Coronary artery (tissue), 2 donors: ENCODE data around the gene ADGRG6.

Source experiments
- DNase-seq: peaks from one replicate; pipeline ENCODE4 v3.0.0-alpha.2; 2017; ENCODE audit warnings: low spot score
- H3K27ac ChIP-seq, 2 donors: fragments of 200-600 bp; sonication (generic); one replicate each; pipeline ENCODE4 v1.5.1; 2016 to 2019
- H3K4me3 ChIP-seq: fragments of 200-600 bp; sonication (generic); 2 replicates; pipeline ENCODE4 v1.5.1; 2016; ENCODE audit warnings: mild to moderate bottlenecking, moderate library complexity
- TF ChIP-seq, protein P1 (sequence below): fragments of 200-600 bp; sonication (generic); IDR thresholded peaks from one replicate; pipeline ENCODE4 v1.5.1; 2019; ENCODE audit warnings: antibody characterized with exemption

The ADGRG6 gene

DNA sequence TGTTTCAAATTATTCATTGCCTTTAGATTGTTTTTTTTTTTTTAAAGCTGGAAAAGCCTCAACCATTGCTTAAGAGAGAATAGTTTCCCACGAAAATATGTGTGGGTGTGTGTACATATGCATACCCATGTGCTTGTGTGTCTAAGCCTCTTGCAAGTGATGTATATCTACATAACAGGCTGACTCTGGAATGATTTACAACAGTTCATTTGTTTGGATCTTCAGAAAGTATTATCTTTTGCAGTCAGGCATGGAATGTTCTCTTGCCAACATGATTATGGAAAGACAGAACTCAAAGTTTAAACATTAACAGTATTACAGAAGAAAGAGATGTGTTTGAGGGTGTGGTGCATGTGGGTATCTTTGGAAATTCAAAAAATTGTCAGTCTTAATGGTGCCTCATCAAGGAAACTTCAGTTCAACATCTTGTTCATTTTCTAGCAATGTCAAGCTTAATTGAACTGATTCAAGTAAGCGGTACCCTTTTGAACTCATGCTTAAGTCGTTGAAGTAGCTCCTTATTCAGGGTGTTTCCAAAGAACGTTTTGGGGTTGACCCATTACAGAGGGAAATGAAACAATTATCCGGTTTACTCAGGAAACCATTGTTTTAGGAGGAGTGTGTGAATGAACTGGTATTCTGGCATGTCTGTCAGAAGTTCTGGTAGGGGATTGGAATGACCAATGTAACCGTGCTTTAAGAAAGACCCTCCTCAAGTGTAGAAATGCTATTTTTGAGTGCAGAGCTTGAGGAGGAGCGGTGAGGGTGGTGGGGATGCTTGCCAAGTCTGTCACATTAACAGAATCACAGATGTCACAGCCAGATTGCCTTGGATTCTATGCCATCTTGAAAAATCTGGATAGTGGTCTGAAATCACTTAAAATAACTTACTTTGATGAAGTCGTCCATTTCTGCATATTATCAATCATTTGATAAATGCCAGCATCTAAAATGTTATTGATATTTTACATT, 60.3 kb downstream of the ADGRG6 start:
- TF ChIP-seq, protein P1, sequence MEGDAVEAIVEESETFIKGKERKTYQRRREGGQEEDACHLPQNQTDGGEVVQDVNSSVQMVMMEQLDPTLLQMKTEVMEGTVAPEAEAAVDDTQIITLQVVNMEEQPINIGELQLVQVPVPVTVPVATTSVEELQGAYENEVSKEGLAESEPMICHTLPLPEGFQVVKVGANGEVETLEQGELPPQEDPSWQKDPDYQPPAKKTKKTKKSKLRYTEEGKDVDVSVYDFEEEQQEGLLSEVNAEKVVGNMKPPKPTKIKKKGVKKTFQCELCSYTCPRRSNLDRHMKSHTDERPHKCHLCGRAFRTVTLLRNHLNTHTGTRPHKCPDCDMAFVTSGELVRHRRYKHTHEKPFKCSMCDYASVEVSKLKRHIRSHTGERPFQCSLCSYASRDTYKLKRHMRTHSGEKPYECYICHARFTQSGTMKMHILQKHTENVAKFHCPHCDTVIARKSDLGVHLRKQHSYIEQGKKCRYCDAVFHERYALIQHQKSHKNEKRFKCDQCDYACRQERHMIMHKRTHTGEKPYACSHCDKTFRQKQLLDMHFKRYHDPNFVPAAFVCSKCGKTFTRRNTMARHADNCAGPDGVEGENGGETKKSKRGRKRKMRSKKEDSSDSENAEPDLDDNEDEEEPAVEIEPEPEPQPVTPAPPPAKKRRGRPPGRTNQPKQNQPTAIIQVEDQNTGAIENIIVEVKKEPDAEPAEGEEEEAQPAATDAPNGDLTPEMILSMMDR: no peak
- no peak for DNase-seq
- Histone ChIP-seq H3K4me3 (no peak overlapping the region), H3K27ac (no peak overlapping the region)

DNA sequence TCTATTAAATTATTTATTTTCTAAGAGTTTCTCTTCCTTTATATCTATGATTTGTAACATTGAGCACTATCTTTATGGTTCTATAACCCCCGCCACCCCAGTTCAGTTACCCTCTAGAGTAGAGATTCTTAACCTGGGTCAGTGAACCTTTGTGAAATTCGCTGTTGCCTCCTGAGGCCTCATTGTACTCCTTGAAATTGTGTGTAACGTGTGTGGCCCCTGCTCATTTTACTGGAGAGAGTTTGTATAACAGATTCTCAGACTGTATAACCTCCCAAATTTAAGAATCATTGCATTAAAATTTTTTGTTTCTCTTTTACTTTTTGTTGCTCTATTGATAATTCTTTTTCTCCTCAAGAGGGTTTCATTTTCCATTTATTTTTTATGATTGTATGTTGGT, 65.3 kb downstream of the ADGRG6 start:
- no peak for DNase-seq
- no peak overlapping the region for H3K27ac ChIP-seq
- TF ChIP-seq, protein P1: no peak
- no peak overlapping the region for H3K4me3 ChIP-seq

DNA sequence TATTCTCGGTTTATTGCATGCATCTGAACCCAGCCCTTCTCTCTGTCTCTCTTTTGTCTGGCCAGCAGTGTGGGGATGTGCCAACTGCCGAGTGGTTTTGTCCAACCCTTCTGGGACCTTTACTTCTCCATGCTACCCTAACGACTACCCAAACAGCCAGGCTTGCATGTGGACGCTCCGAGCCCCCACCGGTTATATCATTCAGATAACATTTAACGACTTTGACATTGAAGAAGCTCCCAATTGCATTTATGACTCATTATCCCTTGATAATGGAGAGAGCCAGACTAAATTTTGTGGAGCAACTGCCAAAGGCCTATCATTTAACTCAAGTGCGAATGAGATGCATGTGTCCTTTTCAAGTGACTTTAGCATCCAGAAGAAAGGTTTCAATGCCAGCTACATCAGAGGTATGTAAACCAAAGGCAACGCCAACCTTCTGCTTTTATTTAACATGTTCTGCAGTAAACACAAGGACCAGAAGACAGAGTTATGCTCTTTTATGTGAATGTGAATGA, 65.8 kb downstream of the ADGRG6 start:
- DNase-seq: no peak
- Histone ChIP-seq H3K4me3 (no peak overlapping the region), H3K27ac (no peak overlapping the region)
- TF ChIP-seq, protein P1: no peak

DNA sequence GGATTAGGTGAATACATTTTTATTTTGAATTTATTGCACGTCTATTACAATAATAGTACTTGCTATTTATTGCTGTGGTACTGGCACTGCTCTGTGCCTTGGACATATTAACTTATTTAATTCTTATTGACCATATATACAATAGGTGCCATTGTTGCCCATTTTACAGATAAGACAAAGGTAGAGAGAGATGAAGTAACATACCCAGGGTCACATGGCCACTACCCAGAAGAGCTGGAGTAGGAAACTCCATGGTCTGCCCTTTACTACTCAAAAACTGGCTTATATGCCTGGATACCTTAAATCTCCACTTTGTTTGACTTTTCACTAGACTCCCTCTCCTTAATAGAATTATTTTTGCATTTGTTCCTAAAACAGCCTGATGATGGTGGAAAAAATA, 67.5 kb downstream of the ADGRG6 start:
- DNase-seq: no peak
- TF ChIP-seq, protein P1: no peak
- H3K27ac ChIP-seq: no peak overlapping the region
- H3K4me3 ChIP-seq: no peak overlapping the region

DNA sequence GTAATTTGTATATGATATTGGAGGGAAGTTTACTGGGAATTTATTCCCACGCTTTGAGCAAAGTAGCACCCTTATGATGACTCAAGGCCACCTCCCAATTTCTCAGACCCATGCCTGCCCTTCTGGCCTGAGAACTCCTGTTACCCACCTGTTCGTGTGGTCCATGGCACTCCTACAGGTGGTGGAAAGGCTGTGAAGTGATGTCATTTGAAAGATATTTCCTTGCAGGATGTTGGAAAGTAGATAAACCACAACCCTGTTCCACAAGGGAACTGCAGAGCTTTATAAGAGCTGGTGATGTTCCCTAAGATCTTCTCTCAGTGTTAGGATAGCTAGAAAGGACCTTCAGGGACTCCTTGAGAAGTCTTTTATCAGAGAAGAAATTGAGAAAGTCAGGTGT, 70.5 kb downstream of the ADGRG6 start:
- H3K27ac ChIP-seq: no peak overlapping the region
- no peak for DNase-seq
- H3K4me3 ChIP-seq: no peak overlapping the region
- TF ChIP-seq, protein P1: no peak

DNA sequence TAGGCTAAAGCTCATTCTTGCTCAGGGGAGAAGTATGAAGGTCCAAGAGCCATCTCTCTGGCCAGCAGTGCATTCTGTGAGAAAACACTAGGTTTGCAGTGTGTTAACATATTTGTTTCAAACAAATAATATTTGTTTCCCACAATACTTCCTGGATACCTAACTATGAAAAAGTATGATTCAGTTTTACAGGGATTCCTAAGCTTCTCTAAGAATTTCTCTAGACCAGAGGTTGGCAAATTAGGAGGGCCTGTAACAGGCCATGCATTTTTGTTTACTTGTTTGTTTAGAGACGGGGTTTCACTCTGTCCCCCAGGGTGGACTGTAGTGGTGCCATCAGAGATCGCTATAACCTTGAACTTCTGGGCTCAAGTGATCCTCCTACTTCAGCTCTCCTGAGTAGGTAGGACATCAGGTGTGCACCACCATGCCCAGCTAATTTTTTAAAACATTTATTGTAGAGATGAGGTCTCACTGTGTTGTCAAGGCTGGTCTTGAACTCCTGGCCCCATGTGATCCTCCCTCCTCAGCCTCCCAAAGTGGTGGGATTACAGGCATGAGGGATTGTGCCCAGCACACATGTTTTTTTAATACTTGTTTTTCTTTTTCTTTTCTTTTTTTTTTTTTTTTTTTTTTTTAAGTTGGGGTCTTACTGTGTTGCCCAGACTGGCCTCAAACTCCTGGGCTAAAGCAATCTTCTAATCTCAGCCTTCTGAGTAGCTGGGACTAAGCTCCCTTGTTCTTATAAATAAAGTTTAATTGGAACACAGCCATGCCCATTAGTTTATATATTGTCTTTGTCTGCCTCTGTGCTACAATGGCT, 71.7 kb downstream of the ADGRG6 start:
- no peak for DNase-seq
- no peak overlapping the region for H3K4me3 ChIP-seq
- TF ChIP-seq, protein P1: no peak
- no peak overlapping the region for H3K27ac ChIP-seq
